Fibroblast of lung (primary cell): Measurements from ENCODE around the gene EMP3.

Source experiments
- CTCF ChIP-seq, 2 donors: IDR thresholded peaks in 1 of 2; conservative IDR thresholded peaks in 1 of 2; 1 replicate in 1 of 2; 2 replicates in 1 of 2; pipeline ENCODE4 v1.5.1; 2011 to 2012; ENCODE audit warnings: low read length in 2 of 2, control low read depth in 1 of 2, inconsistent platforms in 1 of 2, low read depth in 1 of 2, mild to moderate bottlenecking in 1 of 2
- EZH2 ChIP-seq: IDR thresholded peaks from 2 replicates; pipeline ENCODE4 v1.5.1; 2012; ENCODE audit warnings: low read length, control low read depth, mild to moderate bottlenecking; ENCODE audit errors: missing control alignments

DNA sequence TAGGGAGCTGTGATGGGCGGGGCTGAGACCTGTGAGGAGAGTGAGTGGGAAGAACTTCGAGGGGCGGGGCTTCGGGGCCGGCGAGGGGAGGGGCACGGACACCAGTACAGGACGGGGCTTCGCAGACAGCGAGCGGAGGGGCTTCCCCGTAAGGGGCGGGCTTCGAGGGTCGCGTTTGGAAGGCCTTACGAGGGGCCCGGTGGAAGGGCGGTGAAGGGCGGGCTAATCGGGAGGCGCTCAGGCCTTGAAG is 4.1 kb upstream of the EMP3 start:
- TF ChIP-seq CTCF (conservative IDR thresholded peaks at IDR 0.05 in 1 of 2, IDR thresholded peaks at IDR 0.05 in 1 of 2; ENCODE audit: low read depth in 1 of 2, low read length in 2 of 2), result no peak
- TF ChIP-seq EZH2, result no peak
